GM12891 (cell line): Measurements from ENCODE around the gene BRS3.

ENCODE experiments used
- PAX5 ChIP-seq: IDR thresholded peaks from 2 replicates; pipeline ENCODE4 v1.6.1; 2011; ENCODE audit warnings: low read length, moderate library complexity, mild to moderate bottlenecking; ENCODE audit not compliant: insufficient read depth, severe bottlenecking
- POLR2A ChIP-seq: IDR thresholded peaks from 2 replicates; pipeline ENCODE4 v1.6.1; 2011; ENCODE audit warnings: low read depth, low read length, control low read depth
- POLR2AphosphoS5 ChIP-seq: IDR thresholded peaks from 2 replicates; pipeline ENCODE4 v1.6.1; 2011; ENCODE audit warnings: low read depth, low read length, control low read depth
- POU2F2 ChIP-seq: IDR thresholded peaks from 2 replicates; pipeline ENCODE4 v1.6.1; 2011; ENCODE audit warnings: low read depth, mild to moderate bottlenecking, control low read depth, low read length, moderate library complexity
- SPI1 ChIP-seq: IDR thresholded peaks from 2 replicates; pipeline ENCODE4 v1.6.1; 2011; ENCODE audit warnings: low read depth, low read length, control low read depth
- TAF1 ChIP-seq: IDR thresholded peaks from 2 replicates; pipeline ENCODE4 v1.6.1; 2011; ENCODE audit warnings: low read depth, low read length, control low read depth

- TF ChIP-seq SPI1 (no peak), POLR2A (no peak), POLR2AphosphoS5 (no peak), PAX5 (no peak), TAF1 (no peak), POU2F2 (no peak)
These were observed 42.0 kb downstream of the BRS3 start for GRCh38 chrX:136529795-136530194.
